Right cardiac atrium (tissue), 5 donors: ENCODE data around the gene TAS2R8. TPM values are rescaled to one million over a fixed set of nuclear protein-coding genes. Genes with fewer than 3 reads are reported as not detected.

Experiments used
- polyA plus RNA-seq: library from polyadenylated mRNA; stranded (reverse); fragments of 200-250 nt; gene quantifications from one replicate; pipeline ENCODE4 v1.2.3, GENCODE V29; 2013
- total RNA-seq, 4 donors: library from RNA; stranded (reverse); fragmentation: NEBNext Ultra II Directional; extraction: Animal tissue kit (Norgen Biotek cat#: 25700); gene quantifications; one replicate each; pipeline ENCODE4 v1.2.1, GENCODE V29; 2021
- donor health status: healthy with polysubstance abuse.
- donor health status: DM: no; HTN: yes; CAD: no.
- donor health status: DM: no; HTN: no; CAD: no.
- donor health status: DM: no; HTN: yes; CAD: no; lungs with severe emphysema.
- donor health status: DM: yes; HTN: yes; CAD: no.

The TAS2R8 gene
- total and polyA plus RNA-seq, 5 donors = not detected

Other genes starting within 250 kb of the TAS2R8 start
- 10 to 100 TPM; 12.8 to 17.4 (median 14.0) TPM for gene MAGOHB, start 193.7 kb downstream of the TAS2R8 start, total RNA-seq
- gene MAGOHB, start 193.7 kb downstream of the TAS2R8 start, polyA plus RNA-seq = 16.4 TPM
- under 1 TPM in 1 of 4 donors, not detected in 3; 0.09 TPM for gene STYK1, start 133.2 kb downstream of the TAS2R8 start, total RNA-seq
- gene STYK1, start 133.2 kb downstream of the TAS2R8 start, polyA plus RNA-seq = 0.02 TPM
- 100 to 1,000 TPM; 585 to 928 (median 744) TPM for gene YBX3, start 84.0 kb downstream of the TAS2R8 start, total RNA-seq
- gene YBX3, start 84.0 kb downstream of the TAS2R8 start, polyA plus RNA-seq = 490 TPM
- not detected for gene TAS2R7, start 4.7 kb downstream of the TAS2R8 start, total RNA-seq
- 0.07 TPM for gene TAS2R7, start 4.7 kb downstream of the TAS2R8 start, polyA plus RNA-seq
- not detected for gene TAS2R9, start 2.9 kb upstream of the TAS2R8 start, total RNA-seq
- not detected for gene TAS2R9, start 2.9 kb upstream of the TAS2R8 start, polyA plus RNA-seq
- under 1 TPM in 3 of 4 donors, not detected in 1; 0.23 to 0.56 (median 0.31) TPM for gene TAS2R10, start 19.1 kb upstream of the TAS2R8 start, total RNA-seq
- not detected for gene TAS2R10, start 19.1 kb upstream of the TAS2R8 start, polyA plus RNA-seq
- gene PRR4, start 42.2 kb upstream of the TAS2R8 start, total RNA-seq = 1 to 10 TPM in 2 of 4 donors, under 1 TPM in 2; 0.50 to 2.1 (median 1.0) TPM
- gene PRR4, start 42.2 kb upstream of the TAS2R8 start, polyA plus RNA-seq = 2.4 TPM
- 10 to 100 TPM in 2 of 4 donors, 1 to 10 TPM in 2; 4.6 to 14.5 (median 8.9) TPM for gene PRH1, start 77.0 kb upstream of the TAS2R8 start, total RNA-seq
- 1.8 TPM for gene PRH1, start 77.0 kb upstream of the TAS2R8 start, polyA plus RNA-seq
- 1 to 10 TPM in 1 of 4 donors, under 1 TPM in 3; 0.23 to 1.8 (median 0.42) TPM for gene TAS2R13, start 102.3 kb upstream of the TAS2R8 start, total RNA-seq
- 0.25 TPM for gene TAS2R13, start 102.3 kb upstream of the TAS2R8 start, polyA plus RNA-seq
- gene PRH2, start 122.0 kb upstream of the TAS2R8 start, total RNA-seq = under 1 TPM in 1 of 4 donors, not detected in 3; 0.53 TPM
- not detected for gene PRH2, start 122.0 kb upstream of the TAS2R8 start, polyA plus RNA-seq
- 1 to 10 TPM in 2 of 4 donors, under 1 TPM in 2; 0.60 to 1.5 (median 1.1) TPM for gene TAS2R14, start 132.0 kb upstream of the TAS2R8 start, total RNA-seq
- 1.1 TPM for gene TAS2R14, start 132.0 kb upstream of the TAS2R8 start, polyA plus RNA-seq
- gene TAS2R50, start 179.6 kb upstream of the TAS2R8 start, total RNA-seq = 1 to 10 TPM in 1 of 4 donors, under 1 TPM in 3; 0.56 to 1.1 (median 0.74) TPM
- 0.09 TPM for gene TAS2R50, start 179.6 kb upstream of the TAS2R8 start, polyA plus RNA-seq
- gene TAS2R20, start 191.0 kb upstream of the TAS2R8 start, total RNA-seq = 1 to 10 TPM in 2 of 4 donors, under 1 TPM in 2; 0.54 to 1.4 (median 0.95) TPM
- gene TAS2R20, start 191.0 kb upstream of the TAS2R8 start, polyA plus RNA-seq = 0.27 TPM
- 1 to 10 TPM in 2 of 4 donors, under 1 TPM in 2; 0.77 to 2.9 (median 1.2) TPM for gene TAS2R19, start 215.3 kb upstream of the TAS2R8 start, total RNA-seq
- 0.57 TPM for gene TAS2R19, start 215.3 kb upstream of the TAS2R8 start, polyA plus RNA-seq
- 1 to 10 TPM; 1.0 to 2.0 (median 1.4) TPM for gene TAS2R31, start 224.1 kb upstream of the TAS2R8 start, total RNA-seq
- 0.54 TPM for gene TAS2R31, start 224.1 kb upstream of the TAS2R8 start, polyA plus RNA-seq